GM18505 (cell line): ENCODE data around the gene MPRIP.
"Not testable (repeated sequence)": the region's sequence is repeated elsewhere in the genome, so short reads cannot be mapped to it uniquely, and the experiment has no call there.

ENCODE experiments used
- ATAC-seq: cut with Tn5 transposase; IDR thresholded peaks from one replicate; pipeline ENCODE4 v1.9.1; 2021; ENCODE audit not compliant: unreplicated experiment
- POLR2A ChIP-seq: IDR thresholded peaks from 4 replicates; pipeline ENCODE4 v1.6.1; 2011; ENCODE audit warnings: borderline replicate concordance; ENCODE audit not compliant: insufficient read depth, insufficient read length; ENCODE audit errors: extremely low read depth

The MPRIP gene

GRCh38 chr17:17042384-17042736, at the start of gene MPRIP:
Gene MPRIP (plus strand): TSS chr17:17042457. CDS start chr17:17042849, 392 bp downstream.
- ATAC-seq, result no peak
- TF ChIP-seq POLR2A, result peak; percentile 48

GRCh38 chr17:16994631-16995030, 47.6 kb upstream of the MPRIP start:
- no peak for TF ChIP-seq POLR2A
- no peak for ATAC-seq

GRCh38 chr17:16995930-16996329, 46.3 kb upstream of the MPRIP start:
- ATAC-seq, result no peak
- TF ChIP-seq POLR2A, result no peak

GRCh38 chr17:16996726-16997125, 45.5 kb upstream of the MPRIP start:
- ATAC-seq, result not testable (repeated sequence)

- ATAC-seq, result peak; percentile 66
Measured at GRCh38 chr17:16997514-16998429, 44.5 kb upstream of the MPRIP start.

GRCh38 chr17:16999931-17000625, 42.2 kb upstream of the MPRIP start:
- TF ChIP-seq POLR2A, result no peak
- no peak for ATAC-seq

More at GRCh38 chr17:16997514-16998429, 44.5 kb upstream of the MPRIP start:
- no peak for TF ChIP-seq POLR2A

DNA sequence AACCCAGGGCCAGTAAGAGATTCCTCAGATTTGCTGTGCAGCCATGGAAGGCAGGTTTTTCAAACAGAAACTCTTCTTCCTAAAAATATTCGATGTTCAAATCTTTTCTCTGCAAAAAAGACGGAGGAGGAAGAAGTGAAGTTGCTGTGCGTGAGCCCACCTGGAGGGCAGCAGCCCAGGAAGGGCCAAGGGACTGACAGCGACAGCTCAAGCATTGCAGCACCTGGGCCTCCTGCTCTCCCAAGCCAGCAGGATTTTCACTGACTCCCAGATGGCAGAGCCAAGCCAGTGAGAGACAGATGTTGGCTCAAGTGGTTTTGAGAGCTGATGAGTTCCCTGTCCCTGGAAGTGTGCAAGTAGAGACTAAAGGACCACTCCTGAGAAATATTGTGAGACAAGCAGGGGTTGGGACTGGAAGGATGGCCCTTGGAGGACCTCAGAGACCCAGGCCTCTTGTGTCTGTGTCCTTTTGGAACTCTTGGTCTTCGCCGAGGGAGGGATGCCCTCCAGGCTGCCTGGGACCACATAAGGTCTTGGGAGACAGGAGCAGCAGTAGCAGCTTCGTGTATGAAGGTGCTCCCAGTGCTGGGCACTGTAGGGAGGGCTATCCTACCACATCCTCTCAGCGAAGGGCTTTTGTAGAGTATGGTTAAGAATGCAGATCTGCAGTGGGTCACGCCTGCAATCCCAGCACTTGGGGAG, 41.0 kb upstream of the MPRIP start:
- ATAC-seq, result no peak
- no peak for TF ChIP-seq POLR2A

DNA sequence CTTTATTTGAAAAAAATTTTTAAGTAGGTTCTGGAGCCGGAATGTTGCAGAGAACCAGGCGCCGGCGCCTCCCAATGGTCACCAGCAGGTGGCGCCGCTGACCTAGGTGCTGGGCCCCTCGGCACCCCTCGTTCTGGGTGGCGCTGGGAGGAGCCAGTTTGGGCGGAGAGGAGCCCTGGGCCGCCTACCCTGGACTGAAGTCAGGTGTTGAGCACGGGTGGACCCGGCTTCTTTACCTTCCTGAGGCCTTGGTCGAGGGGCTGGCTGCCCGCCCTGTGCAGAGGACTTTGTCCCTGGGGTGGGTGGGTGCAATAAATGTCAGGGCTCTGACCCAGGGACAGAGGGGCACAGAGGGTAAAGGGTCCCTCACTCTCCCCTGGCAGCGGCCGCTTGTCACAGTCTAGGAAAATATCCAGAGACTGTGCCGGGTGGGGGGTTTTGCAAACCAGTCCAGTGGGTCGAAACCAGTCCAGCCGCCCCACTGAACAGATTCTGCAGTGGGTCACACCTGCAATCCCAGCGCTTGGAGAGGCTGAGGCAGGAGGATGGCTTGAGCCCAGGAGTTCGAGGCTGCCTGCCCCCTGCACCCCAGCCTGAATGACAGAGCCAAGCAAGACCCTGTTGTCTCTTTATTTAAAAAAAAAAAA, 40.3 kb upstream of the MPRIP start:
- no peak for TF ChIP-seq POLR2A
- ATAC-seq, result no peak

DNA sequence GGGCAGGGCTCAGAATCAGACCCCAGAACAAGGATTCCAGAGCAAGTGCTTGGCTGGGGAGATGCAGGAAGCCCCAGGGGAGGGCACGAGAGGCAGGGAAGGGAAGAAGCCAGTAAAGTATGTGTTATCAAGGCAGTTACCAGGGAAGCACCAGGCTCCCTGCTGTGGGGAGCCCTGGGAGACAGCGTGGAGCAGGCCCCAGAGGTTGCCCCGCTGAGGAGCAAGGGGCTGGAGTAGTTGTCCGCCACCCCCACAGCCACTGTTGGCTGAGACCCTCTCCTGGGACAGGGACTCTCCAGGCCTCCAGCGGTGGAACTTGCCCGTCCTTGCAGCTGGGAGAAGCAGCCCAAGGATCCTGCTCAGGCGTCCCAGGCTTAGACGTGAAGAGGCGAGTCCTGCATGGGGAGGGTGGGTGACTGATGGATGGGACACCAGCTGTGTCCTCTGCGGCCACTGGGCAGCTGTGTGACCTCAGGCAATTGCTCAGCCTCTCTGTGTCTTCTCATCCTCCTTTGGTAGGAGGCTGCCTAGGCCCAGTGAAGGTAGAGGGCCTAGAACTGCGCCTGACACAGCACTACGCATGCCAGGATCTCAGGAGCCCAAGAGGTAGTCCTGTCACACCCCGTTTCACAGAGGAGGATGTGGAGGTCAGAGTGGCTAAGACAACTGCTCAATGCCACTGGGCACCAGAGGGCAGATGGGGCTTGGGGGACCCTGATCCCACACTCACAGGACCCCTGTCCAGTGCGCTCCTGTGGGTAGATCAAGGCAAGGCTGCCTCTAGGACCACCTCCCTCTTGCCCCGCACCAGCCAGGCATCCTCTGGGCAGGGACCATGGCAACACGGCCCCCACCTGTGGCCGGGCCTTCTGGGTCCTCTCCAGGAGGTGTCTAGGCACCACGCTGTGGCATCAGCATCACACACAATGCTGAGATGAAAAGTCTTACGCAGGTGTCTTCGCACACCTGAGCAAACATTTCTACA, 39.2 kb upstream of the MPRIP start:
- not testable (repeated sequence) for ATAC-seq

DNA sequence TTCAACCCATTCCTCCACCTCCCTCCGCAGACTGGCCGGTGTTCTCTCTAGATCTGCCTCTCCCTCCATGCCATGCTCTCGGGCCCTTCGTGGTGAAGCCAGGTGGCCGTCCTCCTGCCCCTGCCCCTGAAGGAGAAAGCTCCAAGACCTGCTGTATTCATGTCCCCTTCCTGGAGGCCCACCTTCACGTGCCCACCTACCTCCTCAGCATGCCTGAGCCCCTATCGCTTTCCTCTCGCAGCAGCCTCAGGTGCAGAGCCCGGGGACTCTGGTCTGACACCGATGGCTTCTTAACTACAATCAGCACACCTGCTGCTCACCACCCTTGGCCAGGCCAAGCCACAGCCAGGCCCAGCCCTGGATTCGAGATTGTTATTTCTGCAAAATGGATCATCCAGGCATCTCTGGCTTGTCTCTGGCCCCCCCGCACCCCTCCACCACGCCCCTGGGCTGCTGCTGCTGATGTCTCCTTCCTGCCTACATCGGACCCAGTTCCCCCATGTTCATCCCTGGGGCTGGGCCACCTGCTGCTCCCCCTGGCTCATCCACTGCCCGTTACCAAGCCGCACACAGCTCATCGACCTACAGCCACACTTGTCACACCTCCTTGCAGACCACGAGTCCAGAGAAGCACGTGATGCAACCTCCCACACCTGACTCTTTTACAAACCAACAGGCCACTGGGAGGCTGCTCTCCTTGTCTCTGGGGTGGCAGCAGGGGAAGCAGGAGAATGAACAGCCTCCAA, 37.8 kb upstream of the MPRIP start:
- no peak for TF ChIP-seq POLR2A

GRCh38 chr17:17004997-17005614, 37.2 kb upstream of the MPRIP start:
- ATAC-seq, result not testable (repeated sequence)

More for the DNA sequence above, 37.8 kb upstream of the MPRIP start:
- no peak for ATAC-seq

DNA sequence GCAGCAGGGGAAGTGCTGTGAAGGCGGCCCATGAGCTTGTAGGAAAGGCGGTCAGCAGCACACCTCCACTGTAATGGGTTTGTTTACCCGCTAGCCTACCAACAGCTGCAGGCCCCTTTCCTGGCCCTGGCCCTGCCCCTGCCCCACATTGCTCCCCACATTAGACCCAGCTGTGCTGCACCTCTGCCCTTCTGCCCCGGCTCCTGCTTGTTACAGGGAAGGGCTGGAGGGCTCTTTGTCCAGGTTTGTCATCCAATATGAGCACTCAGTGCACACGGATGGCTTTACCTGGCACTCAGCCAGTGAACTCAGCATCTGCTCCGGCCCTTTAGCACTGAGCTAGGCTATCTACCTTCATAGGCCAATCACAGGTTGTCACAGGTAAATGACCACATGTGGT, 34.4 kb upstream of the MPRIP start:
- ATAC-seq, result not testable (repeated sequence)

- not testable (repeated sequence) for ATAC-seq
Measured at GRCh38 chr17:17008621-17009397, 33.4 kb upstream of the MPRIP start.

- not testable (repeated sequence) for ATAC-seq
Measured at GRCh38 chr17:17009972-17010371, 32.3 kb upstream of the MPRIP start.

DNA sequence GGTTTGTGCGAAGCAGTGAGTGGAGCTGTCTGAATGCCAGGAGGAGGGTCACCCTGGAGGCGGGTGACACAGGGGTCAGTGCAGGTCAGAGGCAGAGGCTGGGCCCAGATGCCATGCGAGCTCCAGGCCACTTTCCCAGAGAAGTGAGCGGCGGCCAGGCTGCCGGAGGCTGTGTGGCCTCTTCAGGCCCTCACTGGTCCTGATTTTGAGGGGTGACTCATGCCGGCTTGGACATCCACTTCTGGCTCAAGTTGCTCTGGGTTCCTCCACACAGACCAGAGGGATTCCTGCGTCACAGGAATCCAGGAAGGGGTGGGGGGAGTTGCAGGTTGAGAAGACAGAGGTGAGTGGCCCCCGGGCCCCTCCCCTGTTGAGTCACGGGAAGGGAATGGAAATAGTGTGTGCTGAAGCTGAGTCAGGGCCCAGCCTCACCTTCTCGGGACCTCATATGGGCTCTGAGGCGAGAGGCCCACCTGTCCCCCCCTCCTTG, 31.7 kb upstream of the MPRIP start:
- not testable (repeated sequence) for ATAC-seq
